Measurements from ENCODE around the gene OPHN1. TPM values are rescaled to one million over a fixed set of nuclear protein-coding genes. Genes with fewer than 3 reads are reported as not detected.

The OPHN1 gene
- total RNA-seq, 2 donors from 2014 or later: 2.3 to 4.3 TPM

DNA sequence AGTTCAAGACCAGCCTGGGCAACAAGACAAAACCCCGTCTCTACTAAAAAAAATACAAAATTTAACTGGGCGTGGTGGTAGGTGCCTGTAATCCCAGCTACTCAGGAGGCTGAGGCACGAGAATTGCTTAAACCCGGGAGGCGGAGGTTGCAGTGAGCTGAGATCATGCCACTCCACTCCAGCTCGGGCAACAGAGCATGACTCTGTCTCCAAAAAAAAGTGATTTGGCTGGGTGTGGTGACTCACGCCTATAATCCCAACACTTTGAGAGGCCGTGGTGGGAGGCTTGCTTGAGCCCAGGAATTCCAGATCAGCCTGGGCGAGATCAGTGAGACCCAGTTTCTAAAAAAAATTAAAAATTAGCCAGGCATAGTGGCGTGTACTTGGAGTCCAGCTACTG lies 4.1 kb downstream of the OPHN1 start:
- Histone ChIP-seq H3K36me3 (replicated peaks in 1 of 2; ENCODE audit: insufficient read depth in 1 of 2, low read depth in 2 of 2) (no peaks in the 10 kb centered on the region), H3K27ac (no peak overlapping the region), H3K4me3 (no peak overlapping the region), H3K9me3 (no peaks in the 10 kb centered on the region), H3K4me1 (peaks cover 8% of the 10 kb centered on the region), H3K27me3 (no peaks in the 10 kb centered on the region)
- intact Hi-C loops (cut with DNase I): no loop called here
- ATAC-seq (no peak), DNase-seq (no peak)
- WGBS, 2 donors: 80 to 100% methylated on average over 1 to 2 of the region's 10 CpGs
- TF ChIP-seq, protein P1, sequence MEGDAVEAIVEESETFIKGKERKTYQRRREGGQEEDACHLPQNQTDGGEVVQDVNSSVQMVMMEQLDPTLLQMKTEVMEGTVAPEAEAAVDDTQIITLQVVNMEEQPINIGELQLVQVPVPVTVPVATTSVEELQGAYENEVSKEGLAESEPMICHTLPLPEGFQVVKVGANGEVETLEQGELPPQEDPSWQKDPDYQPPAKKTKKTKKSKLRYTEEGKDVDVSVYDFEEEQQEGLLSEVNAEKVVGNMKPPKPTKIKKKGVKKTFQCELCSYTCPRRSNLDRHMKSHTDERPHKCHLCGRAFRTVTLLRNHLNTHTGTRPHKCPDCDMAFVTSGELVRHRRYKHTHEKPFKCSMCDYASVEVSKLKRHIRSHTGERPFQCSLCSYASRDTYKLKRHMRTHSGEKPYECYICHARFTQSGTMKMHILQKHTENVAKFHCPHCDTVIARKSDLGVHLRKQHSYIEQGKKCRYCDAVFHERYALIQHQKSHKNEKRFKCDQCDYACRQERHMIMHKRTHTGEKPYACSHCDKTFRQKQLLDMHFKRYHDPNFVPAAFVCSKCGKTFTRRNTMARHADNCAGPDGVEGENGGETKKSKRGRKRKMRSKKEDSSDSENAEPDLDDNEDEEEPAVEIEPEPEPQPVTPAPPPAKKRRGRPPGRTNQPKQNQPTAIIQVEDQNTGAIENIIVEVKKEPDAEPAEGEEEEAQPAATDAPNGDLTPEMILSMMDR (IDR thresholded peaks at IDR 0.05): no peak
- no peak for TF ChIP-seq POLR2A (IDR thresholded peaks at IDR 0.05)

DNA sequence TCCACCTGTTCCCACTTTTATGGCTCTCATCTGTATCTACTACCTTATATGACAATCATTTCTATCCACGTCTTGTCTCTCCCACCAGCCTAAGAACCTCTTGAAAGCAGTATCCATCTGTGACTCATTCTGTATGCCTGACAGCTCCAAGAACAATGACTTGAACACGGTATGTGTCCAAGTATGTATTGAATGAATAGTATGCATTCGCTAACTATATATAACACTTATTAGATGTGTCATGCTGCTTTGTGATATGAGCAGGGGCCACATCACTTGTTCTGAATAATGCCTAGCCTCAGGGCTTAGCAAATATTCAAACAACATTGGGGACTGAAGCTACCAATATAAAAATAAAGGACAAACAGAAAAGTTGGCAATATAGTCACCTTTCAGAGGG lies 4.9 kb downstream of the OPHN1 start:
- Histone ChIP-seq H3K27me3 (no peaks in the 10 kb centered on the region), H3K27ac (no peak overlapping the region), H3K4me1 (peaks cover 8% of the 10 kb centered on the region), H3K4me3 (no peak overlapping the region), H3K36me3 (replicated peaks in 1 of 2; ENCODE audit: insufficient read depth in 1 of 2, low read depth in 2 of 2) (no peaks in the 10 kb centered on the region), H3K9me3 (no peaks in the 10 kb centered on the region)
- intact Hi-C loops (cut with DNase I): no loop called here
- 84 to 90% methylated on average over 3 of the region's 3 CpGs for WGBS, 2 donors
- no peak for ATAC-seq
- TF ChIP-seq POLR2A (IDR thresholded peaks at IDR 0.05): no peak
- TF ChIP-seq, protein P1 (IDR thresholded peaks at IDR 0.05): no peak
- no peak for DNase-seq

DNA sequence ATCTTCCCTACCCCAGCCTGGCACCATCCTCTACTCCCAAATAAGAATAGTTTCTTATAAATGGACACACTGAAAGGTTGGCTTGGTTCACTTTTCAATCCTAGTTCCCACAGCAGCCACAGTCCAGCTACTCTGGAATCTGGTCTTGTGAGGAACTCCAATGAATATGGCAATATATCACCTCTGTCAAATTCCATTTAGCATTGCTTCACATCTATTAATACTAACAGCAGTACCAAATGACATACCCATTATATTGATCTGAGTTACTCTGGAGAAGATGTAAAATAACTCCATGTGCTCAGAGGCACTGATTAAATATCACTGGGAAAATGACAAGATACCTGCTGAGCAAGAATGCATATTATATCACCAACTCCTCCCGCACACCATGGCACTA lies 8.6 kb downstream of the OPHN1 start:
- intact Hi-C loops (cut with DNase I): no loop called here

GRCh38 chrX:68422478-68422877 lies 10.8 kb downstream of the OPHN1 start:
- ATAC-seq (no peak), DNase-seq (no peak)
- Histone ChIP-seq H3K27ac (no peak overlapping the region), H3K4me3 (no peak overlapping the region), H3K9me3 (no peaks in the 10 kb centered on the region), H3K4me1 (no peaks in the 10 kb centered on the region), H3K36me3 (replicated peaks in 1 of 2; ENCODE audit: insufficient read depth in 1 of 2, low read depth in 2 of 2) (no peaks in the 10 kb centered on the region), H3K27me3 (no peaks in the 10 kb centered on the region)
- TF ChIP-seq, protein P1 (IDR thresholded peaks at IDR 0.05): no peak
- no peak for TF ChIP-seq POLR2A (IDR thresholded peaks at IDR 0.05)
- intact Hi-C loops (cut with DNase I): no loop called here

More for the DNA sequence above, 8.6 kb downstream of the OPHN1 start:
- H3K27me3 ChIP-seq: no peaks in the 10 kb centered on the region
- H3K9me3 ChIP-seq: no peaks in the 10 kb centered on the region
- no peak overlapping the region for H3K27ac ChIP-seq
- no peak overlapping the region for H3K4me3 ChIP-seq
- no peaks in the 10 kb centered on the region for H3K36me3 ChIP-seq (replicated peaks in 1 of 2; ENCODE audit: insufficient read depth in 1 of 2, low read depth in 2 of 2)
- no peak for ATAC-seq
- TF ChIP-seq, protein P1 (IDR thresholded peaks at IDR 0.05): no peak
- no peaks in the 10 kb centered on the region for H3K4me1 ChIP-seq
- WGBS, 2 donors: 88 to 91% methylated on average over 1 of the region's 1 CpG
- DNase-seq: no peak

- H3K27me3 ChIP-seq: no peaks in the 10 kb centered on the region
- no peak overlapping the region for H3K4me3 ChIP-seq
- H3K36me3 ChIP-seq (replicated peaks in 1 of 2; ENCODE audit: insufficient read depth in 1 of 2, low read depth in 2 of 2): no peaks in the 10 kb centered on the region
- WGBS, 2 donors: 59 to 75% methylated on average over 3 of the region's 3 CpGs
- intact Hi-C loops (cut with DNase I): no loop called here
- no peaks in the 10 kb centered on the region for H3K9me3 ChIP-seq
- no peak for ATAC-seq
- DNase-seq: no peak
- no peaks in the 10 kb centered on the region for H3K4me1 ChIP-seq
- H3K27ac ChIP-seq: no peak overlapping the region
- TF ChIP-seq, protein P1 (IDR thresholded peaks at IDR 0.05): no peak
- no peak for TF ChIP-seq POLR2A (IDR thresholded peaks at IDR 0.05)
These were observed 11.7 kb downstream of the OPHN1 start for GRCh38 chrX:68421636-68422035.
